ENCODE measurements around the gene PXYLP1. TPM values are rescaled to one million over a fixed set of nuclear protein-coding genes. Genes with fewer than 3 reads are reported as not detected.

Gene PXYLP1
- total RNA-seq, 3 donors from 2014 or later (not counting 1 experiment from before 2014, with no cell fraction given) = 13.0 to 32.4 (median 21.7) TPM

GRCh38 chr3:141266797-141267555 lies 35.4 kb downstream of the PXYLP1 start:
- DNase-seq = peak; percentile 39 to 70
- TF ChIP-seq CTCF (IDR thresholded peaks at IDR 0.05) = no peak
- Mint-ChIP-seq H3K27me3 (ENCODE audit: low read depth in 2 of 2) (no peaks in the 10 kb centered on the region), H3K4me1 (peaks cover 17 to 36% of the 10 kb centered on the region in 2 donors), H3K4me3 (peak overlapping the region; percentile 85), H3K27ac (peak overlapping the region; percentile 91 to 97), H3K36me3 (peaks cover 12% of the 10 kb centered on the region), H3K9me3 (no peaks in the 10 kb centered on the region)
- peak; percentile 82 to 88 (median 87) for ATAC-seq
- intact Hi-C loops (cut with micrococcal nuclease) = no loop called here
- Histone ChIP-seq H3K27ac (ENCODE audit: low read length) (peak overlapping the region; percentile 81), H3K4me1 (ENCODE audit: control insufficient read depth, insufficient read depth, low read length) (peaks cover 12% of the 10 kb centered on the region), H3K9me3 (ENCODE audit: control insufficient read depth, insufficient read depth, low read length) (no peaks in the 10 kb centered on the region), H3K4me3 (ENCODE audit: low read length) (peak overlapping the region; percentile 41), H3K27me3 (ENCODE audit: control insufficient read depth, insufficient read depth, low read length) (no peaks in the 10 kb centered on the region), H3K36me3 (ENCODE audit: control insufficient read depth, insufficient read depth, low read length) (peaks cover 3% of the 10 kb centered on the region)
- 7% methylated on average over 13 of the region's 13 CpGs for WGBS (ENCODE audit: insufficient coverage)

GRCh38 chr3:141267629-141268028 lies 36.0 kb downstream of the PXYLP1 start:
- Histone ChIP-seq H3K9me3 (ENCODE audit: control insufficient read depth, insufficient read depth, low read length) (no peaks in the 10 kb centered on the region), H3K27ac (ENCODE audit: low read length) (peak overlapping the region; percentile 81), H3K36me3 (ENCODE audit: control insufficient read depth, insufficient read depth, low read length) (peaks cover 3% of the 10 kb centered on the region), H3K27me3 (ENCODE audit: control insufficient read depth, insufficient read depth, low read length) (no peaks in the 10 kb centered on the region), H3K4me1 (ENCODE audit: control insufficient read depth, insufficient read depth, low read length) (peaks cover 12% of the 10 kb centered on the region), H3K4me3 (ENCODE audit: low read length) (peak overlapping the region; percentile 41)
- Mint-ChIP-seq H3K4me1 (peaks cover 17 to 36% of the 10 kb centered on the region in 2 donors), H3K9me3 (no peaks in the 10 kb centered on the region), H3K36me3 (peaks cover 6% of the 10 kb centered on the region), H3K27ac (peak overlapping the region; percentile 91 to 97), H3K4me3 (peak overlapping the region; percentile 85), H3K27me3 (ENCODE audit: low read depth in 2 of 2) (no peaks in the 10 kb centered on the region)
- ATAC-seq = no peak
- intact Hi-C loops (cut with micrococcal nuclease) = no loop called here
- DNase-seq = no peak
- no peak for TF ChIP-seq CTCF (IDR thresholded peaks at IDR 0.05)

GRCh38 chr3:141268306-141268705 lies 36.7 kb downstream of the PXYLP1 start:
- Histone ChIP-seq H3K4me1 (ENCODE audit: control insufficient read depth, insufficient read depth, low read length) (peaks cover 12% of the 10 kb centered on the region), H3K9me3 (ENCODE audit: control insufficient read depth, insufficient read depth, low read length) (no peaks in the 10 kb centered on the region), H3K36me3 (ENCODE audit: control insufficient read depth, insufficient read depth, low read length) (peaks cover 2% of the 10 kb centered on the region), H3K4me3 (ENCODE audit: low read length) (no peak overlapping the region), H3K27ac (ENCODE audit: low read length) (no peak overlapping the region), H3K27me3 (ENCODE audit: control insufficient read depth, insufficient read depth, low read length) (no peaks in the 10 kb centered on the region)
- no peaks in the 10 kb centered on the region for H3K9me3 Mint-ChIP-seq
- no peaks in the 10 kb centered on the region for H3K27me3 Mint-ChIP-seq (ENCODE audit: low read depth in 2 of 2)
- no peak for ATAC-seq
- no peak for DNase-seq
- no peaks in the 10 kb centered on the region for H3K36me3 Mint-ChIP-seq
- peak overlapping the region; percentile 85 for H3K4me3 Mint-ChIP-seq
- WGBS (ENCODE audit: insufficient coverage) = 87% methylated on average over 7 of the region's 7 CpGs
- peaks cover 17 to 36% of the 10 kb centered on the region in 2 donors for H3K4me1 Mint-ChIP-seq
- H3K27ac Mint-ChIP-seq = peak overlapping the region; percentile 91 to 97
- TF ChIP-seq CTCF (IDR thresholded peaks at IDR 0.05) = no peak
- intact Hi-C loops (cut with micrococcal nuclease) = no loop called here
